ENCODE data around the gene EXOC2. TPM values are rescaled to one million over a fixed set of nuclear protein-coding genes. Genes with fewer than 3 reads are reported as not detected.

EXOC2 gene
- total and polyA plus RNA-seq, 2 donors (not counting 3 experiments of a cell fraction or from before 2014, with no cell fraction given), result 18.2 to 30.8 TPM

GRCh38 chr6:508006-508405 is 184.9 kb downstream of the EXOC2 start:
- Histone ChIP-seq H3K9ac (replicated peaks; ENCODE audit: extremely low read depth, insufficient read depth, low read length) (no peak overlapping the region), H3K9me3 (replicated peaks; ENCODE audit: control insufficient read depth, insufficient read depth, low read length) (no peaks in the 10 kb centered on the region), H3K27me3 (ENCODE audit: control insufficient read depth in 2 of 2, insufficient read depth in 2 of 2, low read length in 2 of 2) (no peaks in the 10 kb centered on the region), H3K4me1 (ENCODE audit: control insufficient read depth, extremely low read depth, insufficient read depth, low read length) (no peaks in the 10 kb centered on the region), H2AFZ (ENCODE audit: low read depth, low read length) (no peak overlapping the region), H3K79me2 (ENCODE audit: control insufficient read depth, insufficient read depth, low read length) (no peaks in the 10 kb centered on the region), H3K36me3 (ENCODE audit: control insufficient read depth in 2 of 2, extremely low read depth in 1 of 2, insufficient read depth in 2 of 2, low read length in 2 of 2) (peaks cover 0 to 2% of the 10 kb centered on the region in 2 experiments), H3K4me3 (replicated peaks in 1 of 3; ENCODE audit: insufficient read depth in 1 of 3, low read depth in 1 of 3, low read length in 3 of 3) (no peak overlapping the region), H3K9me1 (replicated peaks; ENCODE audit: control insufficient read depth, extremely low read depth, insufficient read depth, low read length) (no peaks in the 10 kb centered on the region), H4K20me1 (replicated peaks; ENCODE audit: control insufficient read depth, extremely low read depth, insufficient read depth, low read length) (no peaks in the 10 kb centered on the region), H3K4me2 (ENCODE audit: insufficient read depth, low read length) (no peak overlapping the region), H3K27ac (ENCODE audit: insufficient read depth, low read depth, low read length) (no peak overlapping the region)
- intact Hi-C loops (cut with micrococcal nuclease) (loop anchor here (10.0 kb wide), 1 partner anchor 1987 kb away; no protein-coding TSS in a partner anchor), dilution Hi-C loops (cut with MboI; ENCODE audit: extremely low pct_ligation_motif_present, low sequenced_read_pairs) (no loop called here)
- no peak for DNase-seq (ENCODE audit: low read depth, low spot score)
- ChIA-PET POLR2A (no interaction called here), CTCF (no interaction called here)
- TF ChIP-seq MAX (IDR thresholded peaks at IDR 0.05; ENCODE audit: insufficient read depth, insufficient read length) (no peak), POLR2AphosphoS5 (IDR thresholded peaks at IDR 0.05; ENCODE audit: insufficient read depth, low read depth, low read length) (no peak), EZH2 (IDR thresholded peaks at IDR 0.05; ENCODE audit: borderline replicate concordance, low read depth, low read length, severe bottlenecking) (no peak), MYC (IDR thresholded peaks at IDR 0.05; ENCODE audit: low read depth, low read length) (no peak), JUN (IDR thresholded peaks at IDR 0.05; ENCODE audit: borderline replicate concordance, insufficient read depth, insufficient read length, low read depth) (no peak), FOS (IDR thresholded peaks at IDR 0.05; ENCODE audit: borderline replicate concordance, insufficient read depth, low read length) (no peak), GATA2 (IDR thresholded peaks at IDR 0.05; ENCODE audit: insufficient read depth, insufficient read length, low read depth, low read length) (no peak), POLR2A (IDR thresholded peaks at IDR 0.05; ENCODE audit: low read depth, low read length) (no peak)
- TF ChIP-seq, protein P1, sequence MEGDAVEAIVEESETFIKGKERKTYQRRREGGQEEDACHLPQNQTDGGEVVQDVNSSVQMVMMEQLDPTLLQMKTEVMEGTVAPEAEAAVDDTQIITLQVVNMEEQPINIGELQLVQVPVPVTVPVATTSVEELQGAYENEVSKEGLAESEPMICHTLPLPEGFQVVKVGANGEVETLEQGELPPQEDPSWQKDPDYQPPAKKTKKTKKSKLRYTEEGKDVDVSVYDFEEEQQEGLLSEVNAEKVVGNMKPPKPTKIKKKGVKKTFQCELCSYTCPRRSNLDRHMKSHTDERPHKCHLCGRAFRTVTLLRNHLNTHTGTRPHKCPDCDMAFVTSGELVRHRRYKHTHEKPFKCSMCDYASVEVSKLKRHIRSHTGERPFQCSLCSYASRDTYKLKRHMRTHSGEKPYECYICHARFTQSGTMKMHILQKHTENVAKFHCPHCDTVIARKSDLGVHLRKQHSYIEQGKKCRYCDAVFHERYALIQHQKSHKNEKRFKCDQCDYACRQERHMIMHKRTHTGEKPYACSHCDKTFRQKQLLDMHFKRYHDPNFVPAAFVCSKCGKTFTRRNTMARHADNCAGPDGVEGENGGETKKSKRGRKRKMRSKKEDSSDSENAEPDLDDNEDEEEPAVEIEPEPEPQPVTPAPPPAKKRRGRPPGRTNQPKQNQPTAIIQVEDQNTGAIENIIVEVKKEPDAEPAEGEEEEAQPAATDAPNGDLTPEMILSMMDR (IDR thresholded peaks at IDR 0.05; ENCODE audit: extremely low read depth in 1 of 2, insufficient read depth in 1 of 2, low read depth in 1 of 2, low read length in 2 of 2), result no peak
- no TSS peak for BruUV-seq (replicated peaks)
- no peak for FAIRE-seq
